Upper lobe of left lung (tissue), 6 donors: ENCODE measurements around the gene ADGRL3. TPM values are rescaled to one million over a fixed set of nuclear protein-coding genes. Genes with fewer than 3 reads are reported as not detected.

Experiments used
- ATAC-seq, 2 donors: fragments of 200-7000 bp; cut with Tn5 transposase; one replicate each; pipeline ENCODE4 v1.9.1; 2022; ENCODE audit warnings: mild to moderate bottlenecking in 2 of 2, moderate library complexity in 2 of 2; ENCODE audit not compliant: low FRiP score in 2 of 2
- DNase-seq, 2 donors: peaks; one replicate each; pipeline ENCODE4 v3.0.0-alpha.2; 2019 to 2020
- H3K27ac ChIP-seq, 4 donors: fragments of 200-600 bp; sonication (generic); one replicate each; pipeline ENCODE4 v1.5.1; 2016 to 2019
- H3K27me3 ChIP-seq, 4 donors: fragments of 200-600 bp; sonication (generic); one replicate each; pipeline ENCODE4 v1.5.1; 2017 to 2019
- H3K36me3 ChIP-seq, 4 donors: fragments of 200-600 bp; sonication (generic); one replicate each; pipeline ENCODE4 v1.5.1; 2016 to 2019
- H3K4me1 ChIP-seq, 4 donors: fragments of 200-600 bp; sonication (generic); one replicate each; pipeline ENCODE4 v1.5.1; 2018 to 2019
- H3K4me3 ChIP-seq, 4 donors: fragments of 200-600 bp; sonication (generic); one replicate each; pipeline ENCODE4 v1.5.1; 2017 to 2019; ENCODE audit warnings: mild to moderate bottlenecking in 2 of 4, moderate library complexity in 1 of 4
- H3K9me3 ChIP-seq, 4 donors: fragments of 200-600 bp; sonication (generic); one replicate each; pipeline ENCODE4 v1.5.1; 2018 to 2019
- CTCF ChIP-seq, 6 experiments: fragments of 450-650 bp in 4 of 6; fragments of 200-600 bp in 2 of 6; sonication (generic) in 2 of 6; IDR thresholded peaks; one replicate each; pipeline ENCODE4 v1.5.1; 2016 to 2019; ENCODE audit warnings: antibody characterized with exemption in 6 of 6
- EP300 ChIP-seq, 4 donors: sonication (generic); formaldehyde crosslinking; IDR thresholded peaks; one replicate each; pipeline ENCODE4 v1.5.1; 2017; ENCODE audit warnings: antibody characterized with exemption in 4 of 4, control low read depth in 2 of 4
- POLR2A ChIP-seq, 4 donors: fragments of 450-650 bp; IDR thresholded peaks; one replicate each; pipeline ENCODE4 v1.5.1; 2016 to 2017; ENCODE audit warnings: antibody characterized with exemption in 4 of 4, mild to moderate bottlenecking in 2 of 4
- POLR2AphosphoS5 ChIP-seq, 2 donors: sonication (generic); formaldehyde crosslinking; IDR thresholded peaks; one replicate each; pipeline ENCODE4 v1.5.1; 2017; ENCODE audit warnings: antibody characterized with exemption in 2 of 2
- WGBS, 2 donors: methylation state at CpG; one replicate each; pipeline ENCODE4 v1.1.5; 2017 to 2018; 5-methylcytosine and 5-hydroxymethylcytosine counted together
- total RNA-seq, 6 donors: library from RNA; depleted of rRNA in 4 of 6; stranded (reverse); fragments of >200 nt in 4 of 6; gene quantifications; one replicate each; pipeline versions ENCODE4 v1.1.0 to v1.2.1, GENCODE V29; 2016 to 2021
- donor health status: DM: no; HTN: no; CAD: no; lungs with moderate emphysema.
- donor health status: DM: no; HTN: yes; CAD: no; lungs with severe emphysema.

Gene ADGRL3
- total RNA-seq, 6 donors from 2014 or later, result 1.0 to 8.5 (median 2.9) TPM

GRCh38 chr4:61877893-61878292, 677.8 kb downstream of the ADGRL3 start:
- no peak for DNase-seq
- 69 to 95% methylated on average over 2 of the region's 2 CpGs for WGBS, 2 donors

DNA sequence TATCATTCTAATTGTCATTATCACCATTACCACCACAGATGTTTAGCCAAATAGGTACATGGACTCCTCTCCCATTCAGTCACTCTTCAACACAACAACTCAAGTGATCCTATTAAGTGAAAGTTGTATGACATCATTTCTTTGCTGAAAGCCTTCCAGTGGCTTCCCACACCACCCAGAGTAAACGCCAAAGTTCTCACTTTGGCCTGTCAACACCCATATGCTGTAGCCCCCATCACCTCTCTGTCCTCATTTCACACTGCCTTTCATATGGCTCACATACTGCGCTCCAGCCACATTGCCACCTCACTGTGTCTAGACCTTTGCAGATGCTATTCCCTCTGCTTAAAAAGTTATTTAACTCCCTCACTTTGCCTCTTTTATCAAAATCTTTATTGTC, 682.3 kb downstream of the ADGRL3 start:
- DNase-seq, result no peak
- no peaks in the 10 kb centered on the region for H3K4me1 ChIP-seq
- TF ChIP-seq CTCF (IDR thresholded peaks at IDR 0.05), result no peak
- no peak for TF ChIP-seq POLR2A (IDR thresholded peaks at IDR 0.05)
- TF ChIP-seq EP300 (IDR thresholded peaks at IDR 0.05), result no peak
- TF ChIP-seq POLR2AphosphoS5 (IDR thresholded peaks at IDR 0.05), result no peak
- ATAC-seq, result no peak
- H3K9me3 ChIP-seq, result no peaks in the 10 kb centered on the region
- H3K4me3 ChIP-seq, result no peak overlapping the region
- 31 to 91% methylated on average over 2 of the region's 2 CpGs for WGBS, 2 donors
- no peak overlapping the region for H3K27ac ChIP-seq
- H3K27me3 ChIP-seq, result no peaks in the 10 kb centered on the region
- H3K36me3 ChIP-seq, result no peaks in the 10 kb centered on the region

More at GRCh38 chr4:61877893-61878292, 677.8 kb downstream of the ADGRL3 start:
- Histone ChIP-seq H3K27ac (no peak overlapping the region), H3K36me3 (no peaks in the 10 kb centered on the region), H3K9me3 (no peaks in the 10 kb centered on the region), H3K27me3 (no peaks in the 10 kb centered on the region), H3K4me1 (no peaks in the 10 kb centered on the region), H3K4me3 (no peak overlapping the region)
- no peak for ATAC-seq
- TF ChIP-seq EP300 (IDR thresholded peaks at IDR 0.05), result no peak
- TF ChIP-seq POLR2A (IDR thresholded peaks at IDR 0.05), result no peak
- TF ChIP-seq POLR2AphosphoS5 (IDR thresholded peaks at IDR 0.05), result no peak
- no peak for TF ChIP-seq CTCF (IDR thresholded peaks at IDR 0.05)

DNA sequence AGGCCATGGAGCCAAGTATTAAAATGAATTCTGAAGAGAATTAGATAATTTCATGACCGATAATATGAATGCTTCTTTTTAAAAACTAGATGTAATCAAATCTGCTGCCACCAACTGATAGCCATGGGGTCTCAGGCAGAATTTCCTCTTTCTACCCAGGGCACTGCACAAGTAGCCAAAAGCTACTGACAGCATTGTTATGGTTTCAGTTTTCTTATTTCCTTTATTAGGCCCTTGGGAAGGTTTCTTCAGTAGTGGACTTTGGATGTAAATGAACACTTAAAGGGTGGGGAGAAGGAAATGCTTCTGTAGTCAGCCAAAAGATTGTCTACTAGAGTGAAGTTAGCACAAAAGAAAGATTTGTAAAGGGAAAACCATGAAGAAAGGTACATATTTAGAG, 686.0 kb downstream of the ADGRL3 start:
- Histone ChIP-seq H3K36me3 (no peaks in the 10 kb centered on the region), H3K27ac (no peak overlapping the region), H3K27me3 (no peaks in the 10 kb centered on the region), H3K4me3 (no peak overlapping the region), H3K9me3 (no peaks in the 10 kb centered on the region), H3K4me1 (no peaks in the 10 kb centered on the region)
- TF ChIP-seq CTCF (IDR thresholded peaks at IDR 0.05) (no peak), POLR2A (IDR thresholded peaks at IDR 0.05) (no peak), POLR2AphosphoS5 (IDR thresholded peaks at IDR 0.05) (no peak), EP300 (IDR thresholded peaks at IDR 0.05) (no peak)
- 23 to 30% methylated on average over 1 of the region's 1 CpG for WGBS, 2 donors
- DNase-seq, result no peak
- no peak for ATAC-seq

DNA sequence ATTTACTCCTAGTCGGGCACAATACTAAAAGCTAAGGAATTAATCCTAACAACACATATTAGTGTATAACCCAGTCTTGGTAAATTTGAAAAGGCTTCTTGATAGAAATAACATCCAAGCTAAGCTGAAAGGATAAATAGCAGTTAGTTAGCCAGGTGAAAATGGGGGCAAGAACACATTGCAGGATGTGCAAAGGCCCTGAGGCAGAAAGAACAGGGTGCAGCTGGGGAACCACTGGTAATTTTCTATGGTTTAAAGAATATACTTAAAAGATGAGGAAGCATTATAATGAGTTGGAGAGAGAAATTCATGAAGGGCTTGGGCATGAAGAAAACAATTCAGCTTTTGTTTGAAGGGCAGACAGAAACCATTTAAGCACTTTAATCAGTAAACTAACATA, 689.0 kb downstream of the ADGRL3 start:
- ATAC-seq (no peak), DNase-seq (no peak)
- no peaks in the 10 kb centered on the region for H3K9me3 ChIP-seq
- no peaks in the 10 kb centered on the region for H3K36me3 ChIP-seq
- no peak for TF ChIP-seq POLR2A (IDR thresholded peaks at IDR 0.05)
- no peak for TF ChIP-seq CTCF (IDR thresholded peaks at IDR 0.05)
- no peak for TF ChIP-seq EP300 (IDR thresholded peaks at IDR 0.05)
- no peak for TF ChIP-seq POLR2AphosphoS5 (IDR thresholded peaks at IDR 0.05)
- no peak overlapping the region for H3K27ac ChIP-seq
- no peaks in the 10 kb centered on the region for H3K27me3 ChIP-seq
- WGBS, 2 donors, result 84 to 90% methylated on average over 1 of the region's 1 CpG
- H3K4me1 ChIP-seq, result no peaks in the 10 kb centered on the region
- no peak overlapping the region for H3K4me3 ChIP-seq

- no peak for DNase-seq
- no peak for TF ChIP-seq EP300 (IDR thresholded peaks at IDR 0.05)
- Histone ChIP-seq H3K27ac (no peak overlapping the region), H3K4me1 (no peaks in the 10 kb centered on the region), H3K27me3 (no peaks in the 10 kb centered on the region), H3K4me3 (no peak overlapping the region), H3K9me3 (no peaks in the 10 kb centered on the region), H3K36me3 (no peaks in the 10 kb centered on the region)
- whole genome bisulfite sequencing, 2 donors, result 79 to 81% methylated on average over 3 of the region's 3 CpGs
- no peak for ATAC-seq
Observed at GRCh38 chr4:61890321-61890720, 690.2 kb downstream of the ADGRL3 start.
